ENCODE data around the gene CHMP3. TPM values are rescaled to one million over a fixed set of nuclear protein-coding genes. Genes with fewer than 3 reads are reported as not detected.

The CHMP3 gene
- total and polyA plus RNA-seq, 3 donors from 2014 or later = 64.6 to 163 (median 89.4) TPM

DNA sequence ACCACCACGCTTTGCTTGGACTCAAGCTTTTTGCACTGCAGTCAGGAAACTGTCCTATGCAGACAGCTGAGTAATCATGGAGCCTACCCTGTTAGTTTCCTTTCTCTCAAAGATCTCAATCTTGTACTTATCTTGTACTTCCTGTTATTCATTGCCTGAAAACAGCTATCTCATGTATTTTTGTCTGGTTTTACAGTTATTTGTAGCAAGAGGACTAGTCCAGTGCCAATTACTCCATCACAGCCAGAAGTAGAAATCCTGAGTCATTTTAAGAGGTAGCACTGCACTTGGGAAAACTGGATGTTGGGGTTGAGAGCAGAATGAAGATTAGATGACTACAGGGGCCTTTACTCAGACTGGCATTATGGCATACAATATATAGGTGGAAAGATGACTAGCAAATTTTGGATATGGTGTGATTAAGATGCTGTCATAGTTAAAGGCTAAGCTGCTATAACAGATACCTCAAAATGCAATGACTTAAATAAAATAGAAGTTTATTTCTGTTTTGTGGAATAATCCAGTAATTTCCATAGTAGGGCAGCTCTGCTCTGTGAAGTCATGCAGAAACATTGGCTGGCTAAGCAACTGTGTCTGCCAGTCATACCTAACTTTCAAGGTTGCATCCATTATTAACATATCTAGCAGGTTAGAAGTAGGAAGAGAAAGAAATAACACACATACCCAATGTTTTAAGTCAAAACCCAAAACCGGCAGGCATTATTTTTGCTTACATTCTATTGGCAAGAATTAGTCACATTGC lies 21.1 kb upstream of the CHMP3 start:
- H3K9me3 ChIP-seq = no peaks in the 10 kb centered on the region
- TF ChIP-seq, protein P1, sequence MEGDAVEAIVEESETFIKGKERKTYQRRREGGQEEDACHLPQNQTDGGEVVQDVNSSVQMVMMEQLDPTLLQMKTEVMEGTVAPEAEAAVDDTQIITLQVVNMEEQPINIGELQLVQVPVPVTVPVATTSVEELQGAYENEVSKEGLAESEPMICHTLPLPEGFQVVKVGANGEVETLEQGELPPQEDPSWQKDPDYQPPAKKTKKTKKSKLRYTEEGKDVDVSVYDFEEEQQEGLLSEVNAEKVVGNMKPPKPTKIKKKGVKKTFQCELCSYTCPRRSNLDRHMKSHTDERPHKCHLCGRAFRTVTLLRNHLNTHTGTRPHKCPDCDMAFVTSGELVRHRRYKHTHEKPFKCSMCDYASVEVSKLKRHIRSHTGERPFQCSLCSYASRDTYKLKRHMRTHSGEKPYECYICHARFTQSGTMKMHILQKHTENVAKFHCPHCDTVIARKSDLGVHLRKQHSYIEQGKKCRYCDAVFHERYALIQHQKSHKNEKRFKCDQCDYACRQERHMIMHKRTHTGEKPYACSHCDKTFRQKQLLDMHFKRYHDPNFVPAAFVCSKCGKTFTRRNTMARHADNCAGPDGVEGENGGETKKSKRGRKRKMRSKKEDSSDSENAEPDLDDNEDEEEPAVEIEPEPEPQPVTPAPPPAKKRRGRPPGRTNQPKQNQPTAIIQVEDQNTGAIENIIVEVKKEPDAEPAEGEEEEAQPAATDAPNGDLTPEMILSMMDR (IDR thresholded peaks at IDR 0.05) = no peak
- no peak for TF ChIP-seq POLR2A (IDR thresholded peaks at IDR 0.05)
- intact Hi-C loops (cut with DNase I; ENCODE audit: low total_unique reads) = no loop called here
- no peak overlapping the region for H3K4me3 ChIP-seq
- H3K4me1 ChIP-seq = no peaks in the 10 kb centered on the region
- H3K27ac ChIP-seq = no peak overlapping the region
- H3K27me3 ChIP-seq = no peaks in the 10 kb centered on the region
- no peaks in the 10 kb centered on the region for H3K36me3 ChIP-seq (ENCODE audit: low read depth, missing control alignments)
- 83 to 84% methylated on average over 2 of the region's 2 CpGs for WGBS, 2 donors
- no peak for DNase-seq

DNA sequence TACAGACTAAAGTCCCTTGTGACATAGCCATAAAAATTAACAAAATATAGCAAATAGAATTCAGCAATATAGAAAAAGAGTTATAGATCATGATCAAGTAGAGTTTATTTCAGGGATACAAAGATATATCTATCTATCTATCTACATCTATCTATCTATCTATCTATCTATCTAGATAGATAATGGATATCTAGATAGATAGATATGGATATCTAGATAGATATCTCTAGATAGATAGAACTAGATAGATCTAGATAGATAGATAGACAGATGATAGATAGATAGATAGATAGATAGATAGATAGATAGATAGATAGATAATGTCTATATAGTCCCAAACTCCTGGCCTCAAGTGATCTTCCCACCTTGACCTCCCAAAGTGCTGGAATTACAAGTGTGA lies 17.3 kb upstream of the CHMP3 start:
- no peak for TF ChIP-seq POLR2A (IDR thresholded peaks at IDR 0.05)
- TF ChIP-seq, protein P1 (IDR thresholded peaks at IDR 0.05) = no peak
- Histone ChIP-seq H3K4me1 (no peaks in the 10 kb centered on the region), H3K36me3 (ENCODE audit: low read depth, missing control alignments) (no peaks in the 10 kb centered on the region), H3K27me3 (no peaks in the 10 kb centered on the region), H3K9me3 (no peaks in the 10 kb centered on the region), H3K27ac (no peak overlapping the region), H3K4me3 (no peak overlapping the region)
- no peak for DNase-seq
- intact Hi-C loops (cut with DNase I; ENCODE audit: low total_unique reads) = no loop called here

DNA sequence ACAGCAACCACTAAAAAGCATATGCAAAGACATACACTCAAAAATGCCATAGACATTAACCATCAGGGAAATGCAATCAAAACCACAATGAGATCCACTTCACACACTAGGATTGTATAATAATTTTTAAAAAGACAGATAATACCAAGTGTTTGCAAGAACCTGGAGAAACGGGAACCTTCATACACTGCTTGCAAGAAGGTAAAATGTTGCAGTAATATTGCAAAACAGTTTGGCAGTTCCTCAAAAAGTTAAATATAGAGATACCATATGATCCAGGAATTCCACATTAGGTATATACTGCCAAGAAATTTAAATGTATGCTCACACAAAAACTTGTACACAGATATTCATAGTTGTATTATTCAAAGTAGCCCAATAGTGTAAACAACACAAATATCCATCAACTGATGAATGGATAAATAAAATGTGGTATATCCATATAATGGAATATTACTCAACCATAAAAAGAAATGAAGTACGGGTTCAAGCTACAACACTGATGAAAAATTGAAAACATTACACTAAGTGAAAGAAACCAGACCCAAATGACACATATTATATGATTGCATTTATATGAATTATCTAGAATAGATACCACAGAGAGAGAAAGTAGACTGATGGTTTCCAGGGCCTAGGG lies 14.7 kb upstream of the CHMP3 start:
- TF ChIP-seq, protein P1 (IDR thresholded peaks at IDR 0.05) = no peak
- no peak for TF ChIP-seq POLR2A (IDR thresholded peaks at IDR 0.05)
- no peak overlapping the region for H3K27ac ChIP-seq
- no peaks in the 10 kb centered on the region for H3K9me3 ChIP-seq

DNA sequence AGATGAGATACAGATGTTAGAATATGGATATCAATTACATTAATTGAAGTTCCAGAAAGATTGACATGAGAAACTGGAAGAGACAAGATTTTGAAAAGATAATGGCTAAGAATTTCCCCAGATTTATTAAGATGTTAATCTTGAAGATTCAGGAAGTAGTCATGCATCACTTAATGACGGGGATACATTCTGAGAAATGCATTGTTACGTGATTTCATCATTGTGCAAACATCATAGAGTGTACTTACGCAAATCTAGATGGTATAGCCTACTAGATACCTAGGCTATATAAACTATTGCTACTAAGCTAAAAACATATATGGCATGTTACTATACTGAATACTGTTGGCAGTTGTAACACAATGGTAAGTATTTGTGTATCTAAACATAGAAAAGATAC lies 6.8 kb upstream of the CHMP3 start:
- 91 to 92% methylated on average over 3 of the region's 3 CpGs for WGBS, 2 donors
- intact Hi-C loops (cut with DNase I; ENCODE audit: low total_unique reads) = no loop called here
- no peak for TF ChIP-seq POLR2A (IDR thresholded peaks at IDR 0.05)
- TF ChIP-seq, protein P1 (IDR thresholded peaks at IDR 0.05) = no peak

More for the DNA sequence above, 14.7 kb upstream of the CHMP3 start:
- Histone ChIP-seq H3K4me3 (no peak overlapping the region), H3K4me1 (no peaks in the 10 kb centered on the region), H3K36me3 (ENCODE audit: low read depth, missing control alignments) (no peaks in the 10 kb centered on the region), H3K27me3 (no peaks in the 10 kb centered on the region)
- no peak for DNase-seq
- intact Hi-C loops (cut with DNase I; ENCODE audit: low total_unique reads) = no loop called here
- WGBS, 2 donors = 83 to 86% methylated on average over 2 of the region's 2 CpGs

DNA sequence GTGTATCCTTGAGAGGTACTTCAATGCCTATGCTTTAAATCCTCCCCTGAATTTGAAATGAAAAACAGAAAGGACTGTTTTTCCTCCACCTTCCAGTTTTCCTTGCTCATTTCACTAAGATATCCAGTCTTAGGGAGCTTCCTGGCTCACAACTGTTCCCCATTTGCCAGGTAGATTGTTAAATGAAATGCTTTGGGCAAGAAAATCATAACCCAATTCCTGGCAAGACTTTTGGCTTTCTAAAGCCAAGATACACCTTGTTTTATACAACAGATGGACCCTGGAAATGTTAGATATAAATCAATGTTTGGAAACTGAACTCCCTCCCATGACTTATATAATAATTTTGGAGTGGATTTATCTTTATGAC lies 3.6 kb upstream of the CHMP3 start:
- Histone ChIP-seq H3K27ac (no peak overlapping the region), H3K9me3 (no peaks in the 10 kb centered on the region), H3K4me1 (peaks cover 4% of the 10 kb centered on the region), H3K27me3 (no peaks in the 10 kb centered on the region), H3K4me3 (no peak overlapping the region), H3K36me3 (ENCODE audit: low read depth, missing control alignments) (no peaks in the 10 kb centered on the region)
- intact Hi-C loops (cut with DNase I; ENCODE audit: low total_unique reads) = no loop called here
- no peak for DNase-seq
- TF ChIP-seq POLR2A (IDR thresholded peaks at IDR 0.05) = no peak
- TF ChIP-seq, protein P1 (IDR thresholded peaks at IDR 0.05) = no peak

More for the DNA sequence above, 6.8 kb upstream of the CHMP3 start:
- Histone ChIP-seq H3K36me3 (ENCODE audit: low read depth, missing control alignments) (no peaks in the 10 kb centered on the region), H3K27me3 (no peaks in the 10 kb centered on the region), H3K4me3 (no peak overlapping the region), H3K27ac (no peak overlapping the region), H3K9me3 (no peaks in the 10 kb centered on the region), H3K4me1 (no peaks in the 10 kb centered on the region)
- no peak for DNase-seq

Data from testis (tissue), 3 donors.